GM11168 (cell line): ENCODE measurements around the gene CZIB.

Experiments
- in situ Hi-C: fragments of 300-500 bp; cut with MboI; formaldehyde crosslinking; loops from one replicate; pipeline ENCODE4 v1.12.0; 2022; ENCODE audit warnings: low sequenced_read_pairs; ENCODE audit not compliant: unreplicated experiment

The CZIB gene

DNA sequence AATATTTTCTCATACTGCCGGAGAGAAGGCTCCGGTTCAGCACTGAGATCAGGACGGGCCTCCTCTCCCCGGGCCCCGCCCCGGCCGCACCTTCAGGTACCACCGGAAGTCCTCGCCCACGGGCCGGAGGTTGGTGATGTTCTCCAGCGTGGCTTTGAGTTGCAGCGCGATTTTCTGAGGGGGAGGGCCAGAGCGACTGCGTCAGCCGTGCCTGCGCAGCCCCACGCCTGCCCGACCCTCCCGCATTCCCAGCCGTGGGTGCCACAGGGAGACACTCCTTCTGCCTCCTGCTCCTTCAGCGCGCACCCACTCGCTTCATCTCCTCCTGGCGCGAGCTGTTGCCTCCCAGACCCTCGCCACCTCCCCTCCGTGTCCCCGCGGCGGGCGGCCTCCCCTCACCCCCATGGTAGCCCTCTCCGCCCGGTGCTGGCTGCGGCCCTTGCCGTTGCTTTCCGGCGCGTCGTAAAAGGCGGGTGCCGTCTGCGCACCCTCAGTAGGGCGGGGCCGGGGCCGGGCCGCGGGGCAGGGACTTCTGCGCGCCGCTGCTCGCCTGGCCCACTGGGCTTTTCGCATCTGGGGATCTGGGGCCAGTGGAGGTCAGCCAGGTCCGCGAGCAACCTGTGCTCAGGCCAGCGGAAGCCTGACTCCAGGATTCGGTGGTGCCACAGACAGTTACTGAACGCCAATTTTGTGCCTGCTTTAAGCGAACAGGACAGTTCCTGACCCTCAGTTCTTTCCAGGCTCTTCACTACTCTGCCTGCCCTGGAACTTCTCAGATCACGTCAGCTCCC lies at the start of gene CZIB:
CZIB (minus strand) TSS at position 464 of the 791 bp plus-strand sequence; CDS start at position 405, 59 bp downstream.
- in situ Hi-C loops: no loop called here

DNA sequence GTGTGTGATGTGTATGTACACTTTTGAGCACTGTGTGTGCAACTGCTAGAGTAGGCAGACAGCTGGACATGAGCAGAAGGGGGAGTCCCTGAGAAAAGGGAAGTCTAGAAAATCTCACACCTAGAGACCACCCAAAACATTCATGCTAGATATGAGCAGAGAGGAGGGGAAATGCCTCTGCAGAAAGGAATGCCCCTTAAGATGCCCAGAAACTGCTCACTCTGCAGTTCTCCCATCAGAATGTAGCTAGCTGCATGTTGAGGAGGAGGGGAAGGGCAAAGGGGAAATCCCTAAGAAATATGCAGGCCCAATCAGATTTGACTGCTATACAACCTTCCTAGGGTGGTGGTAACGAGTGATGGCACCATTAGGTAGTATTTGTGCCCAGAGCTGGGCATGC lies 49.7 kb upstream of the CZIB start:
- in situ Hi-C loops: no loop called here

DNA sequence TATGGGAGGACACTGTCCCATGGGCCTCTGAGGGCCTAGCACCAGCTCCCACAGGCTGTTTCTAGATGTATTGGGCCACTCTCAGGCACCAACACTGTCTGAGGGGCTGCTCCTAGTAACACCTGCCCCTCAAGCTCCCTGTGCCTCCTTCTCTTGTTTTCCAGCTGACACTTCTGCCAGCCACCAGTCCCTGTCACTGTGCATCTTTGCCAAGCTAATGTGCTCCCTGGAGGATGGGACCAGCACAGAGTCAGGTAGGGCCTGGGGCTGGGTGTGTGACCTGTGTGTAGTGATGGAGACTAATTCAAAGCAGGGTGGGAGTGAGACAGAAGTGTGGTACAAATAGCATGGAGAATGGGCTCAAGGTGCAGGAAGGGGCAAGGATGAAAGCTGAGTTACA lies 47.3 kb upstream of the CZIB start:
- in situ Hi-C loops: no loop called here

GRCh38 chr1:53266038-53266437 lies 45.6 kb upstream of the CZIB start:
- in situ Hi-C loops: no loop called here

- in situ Hi-C loops: no loop called here
These were observed 45.1 kb upstream of the CZIB start for GRCh38 chr1:53265581-53265980.

GRCh38 chr1:53264048-53264447 lies 43.6 kb upstream of the CZIB start:
- in situ Hi-C loops: no loop called here

- in situ Hi-C loops: no loop called here
These were observed 41.6 kb upstream of the CZIB start for GRCh38 chr1:53262000-53262399.

GRCh38 chr1:53260631-53261247 lies 40.3 kb upstream of the CZIB start:
- in situ Hi-C loops: no loop called here

- in situ Hi-C loops: no loop called here
These were observed 39.5 kb upstream of the CZIB start for GRCh38 chr1:53259932-53260331.

GRCh38 chr1:53258216-53258615 lies 37.8 kb upstream of the CZIB start:
- in situ Hi-C loops: no loop called here

- in situ Hi-C loops: no loop called here
These were observed 37.1 kb upstream of the CZIB start for GRCh38 chr1:53257454-53258081.

- in situ Hi-C loops: no loop called here
These were observed 36.3 kb upstream of the CZIB start for GRCh38 chr1:53256511-53257453.

- in situ Hi-C loops: no loop called here
These were observed 34.6 kb upstream of the CZIB start for GRCh38 chr1:53255031-53255430.

DNA sequence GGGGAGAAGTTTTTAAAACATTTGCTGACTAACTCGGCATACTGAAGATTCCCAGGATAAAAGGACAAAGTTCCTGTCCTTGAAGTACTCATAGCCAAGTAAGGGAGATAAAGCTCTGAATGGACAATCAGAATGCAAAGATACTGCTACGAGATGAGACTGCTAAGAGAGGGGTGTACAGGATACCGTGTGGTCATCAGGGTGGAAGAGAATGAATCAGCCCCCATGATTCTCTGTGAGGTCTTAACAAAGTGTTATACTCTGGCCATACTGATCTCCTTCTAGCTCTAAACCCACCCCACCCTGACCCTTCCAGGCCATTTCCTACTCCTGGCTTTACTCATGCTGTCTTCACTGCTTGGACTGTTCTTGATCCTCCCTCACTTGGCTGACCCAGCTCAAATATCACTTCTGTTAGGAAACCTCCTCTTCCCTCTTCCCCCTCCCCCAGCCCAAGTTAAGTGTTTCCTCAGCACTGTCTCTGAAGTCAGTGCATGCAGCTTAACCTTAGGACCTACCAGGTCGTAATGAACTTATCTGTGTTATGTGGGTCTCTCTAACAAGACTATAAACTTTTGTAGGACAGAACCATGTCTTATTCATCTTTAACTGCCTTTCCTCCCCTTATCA lies 33.7 kb upstream of the CZIB start:
- in situ Hi-C loops: no loop called here

DNA sequence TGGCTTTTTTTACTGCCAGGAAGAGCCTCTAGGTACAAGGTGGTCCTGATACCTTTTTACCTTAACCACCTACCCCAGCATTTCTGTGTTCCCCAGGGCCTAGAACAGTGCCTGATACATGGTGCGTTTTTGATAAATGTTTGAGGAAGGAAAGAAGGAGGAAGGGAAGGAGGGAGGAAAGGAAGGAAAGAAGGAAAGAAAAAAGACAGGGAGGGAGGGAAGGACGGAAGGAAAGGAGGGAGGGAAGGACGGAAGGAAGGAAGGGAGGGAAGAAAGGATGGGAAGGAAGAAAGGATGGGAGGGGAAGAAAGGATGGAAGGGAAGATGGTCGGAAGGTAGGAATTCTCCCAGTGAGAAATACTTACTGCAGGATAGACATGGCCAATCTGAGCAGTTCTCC lies 29.9 kb upstream of the CZIB start:
- in situ Hi-C loops: no loop called here

- in situ Hi-C loops: loop anchor here (25.0 kb wide), 1 partner anchor 837 kb away; the partner anchor contains the start of genes ORC1 and PRPF38A
These were observed 29.3 kb upstream of the CZIB start for GRCh38 chr1:53249706-53250105.

DNA sequence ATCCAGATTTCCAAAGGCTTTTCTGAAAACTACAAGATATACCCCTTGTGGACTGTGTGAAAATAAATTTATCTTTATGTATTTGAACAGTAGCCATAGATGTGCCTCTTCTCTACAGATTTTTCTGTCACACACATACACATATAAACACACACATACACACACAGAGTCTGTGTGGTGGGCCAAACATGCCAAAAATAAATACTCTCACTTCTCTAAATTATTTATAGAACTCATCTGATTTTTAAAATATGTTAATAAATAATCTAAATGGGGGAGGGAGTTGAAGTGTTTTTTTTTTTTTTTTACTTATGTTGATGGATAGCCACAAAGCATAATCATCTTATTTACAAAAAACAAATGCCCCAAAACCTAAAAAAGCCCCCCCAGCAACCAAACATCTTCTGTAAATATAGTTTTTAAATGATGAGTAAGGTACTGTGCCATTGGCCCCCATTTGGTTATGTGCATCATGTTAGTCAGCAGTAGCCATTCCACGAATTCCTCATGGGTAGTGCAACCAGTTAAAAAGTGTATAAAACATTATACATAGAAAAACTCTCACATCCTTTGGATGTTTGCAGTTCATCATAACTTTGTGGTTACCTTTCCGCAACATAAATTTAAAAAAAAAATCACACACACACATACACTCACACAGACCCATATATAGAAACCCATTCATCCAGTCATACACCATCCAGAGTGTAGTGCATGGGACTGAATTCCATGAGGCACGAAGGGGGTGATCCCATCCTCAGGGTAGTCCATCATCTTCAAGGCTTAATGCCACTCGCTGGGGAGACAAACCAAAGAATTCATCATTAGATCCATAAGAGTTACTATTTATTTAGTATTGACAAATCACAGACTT lies 26.1 kb upstream of the CZIB start:
- in situ Hi-C loops: loop anchor here (25.0 kb wide), 1 partner anchor 834 kb away; the partner anchor contains the start of genes ORC1 and PRPF38A

GRCh38 chr1:53244141-53244540 lies 23.7 kb upstream of the CZIB start:
- in situ Hi-C loops: loop anchor here (25.0 kb wide), 1 partner anchor 832 kb away; the partner anchor contains the start of genes ORC1 and PRPF38A

DNA sequence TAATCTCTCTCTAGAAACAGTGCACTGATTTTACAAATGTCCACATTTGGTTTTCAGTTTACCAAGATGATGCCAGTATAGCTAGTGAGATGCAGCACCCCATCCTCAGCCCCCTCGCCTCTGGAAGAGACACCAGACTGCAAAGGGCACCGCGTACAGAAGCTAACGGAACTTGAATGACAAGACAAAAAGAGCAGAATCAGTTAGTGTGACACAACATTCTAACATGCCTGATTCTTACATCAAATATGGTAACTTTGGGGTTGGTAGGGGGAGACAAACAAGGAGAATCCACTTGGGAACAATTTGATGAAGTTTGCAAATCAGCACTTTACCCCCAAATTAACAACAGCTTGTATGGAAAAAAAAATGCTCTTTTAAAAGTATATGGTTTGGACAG lies 21.9 kb upstream of the CZIB start:
- in situ Hi-C loops: loop anchor here (25.0 kb wide), 1 partner anchor 830 kb away; the partner anchor contains the start of genes ORC1 and PRPF38A
